Measurements from ENCODE around the gene BIRC7. TPM values are rescaled to one million over a fixed set of nuclear protein-coding genes. Genes with fewer than 3 reads are reported as not detected.

BIRC7 gene
- total RNA-seq, 1 donor: not detected

GRCh38 chr20:63288581-63289251 is 53.0 kb downstream of the BIRC7 start:
- TF ChIP-seq CTCF (IDR thresholded peaks at IDR 0.05; ENCODE audit: insufficient read depth, low read depth, low read length): no peak
- no peak for DNase-seq (ENCODE audit: low read depth)
- H3K4me3 ChIP-seq (ENCODE audit: low read depth, low read length): no peak overlapping the region

DNA sequence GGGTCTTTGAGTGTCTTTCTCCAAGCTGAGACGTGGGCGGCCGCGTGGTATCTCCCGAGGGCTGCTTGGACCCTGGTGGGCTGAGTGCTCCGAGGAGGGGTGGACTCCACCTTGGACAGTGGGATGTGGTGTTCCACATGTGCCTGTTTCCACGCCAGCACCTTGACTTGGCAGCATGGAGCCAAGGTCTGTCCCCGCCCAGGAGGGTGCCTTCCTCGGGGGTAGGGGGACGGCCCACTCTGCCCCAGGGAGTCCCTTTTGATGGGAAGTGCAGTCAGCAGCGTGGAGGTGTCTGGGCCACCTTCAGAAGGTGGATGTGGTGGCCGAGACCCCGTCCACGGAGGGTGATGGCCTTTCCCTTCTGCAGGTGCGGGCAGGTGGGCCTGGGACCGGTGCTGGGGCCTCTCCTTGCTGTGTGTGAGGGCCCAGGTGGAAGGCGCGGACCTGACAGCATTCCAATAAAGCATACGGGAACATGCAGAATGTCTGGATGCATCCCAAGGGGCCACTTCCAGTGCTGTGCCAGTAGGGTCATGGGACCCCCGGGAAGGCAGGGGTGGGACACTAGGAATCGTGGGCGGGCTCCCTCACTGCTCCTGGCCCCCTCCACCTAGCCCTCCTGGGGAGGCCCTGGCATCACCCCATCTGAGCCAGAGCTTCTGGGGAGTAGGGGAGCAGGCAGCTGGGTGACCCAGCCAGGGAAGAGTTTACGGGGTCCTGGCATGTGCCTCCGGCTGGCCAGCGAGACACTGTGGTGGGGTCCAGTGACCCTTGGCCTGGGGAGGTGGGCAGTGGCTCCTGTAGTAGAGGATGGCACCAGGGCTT is 53.8 kb downstream of the BIRC7 start:
- TF ChIP-seq CTCF (IDR thresholded peaks at IDR 0.05; ENCODE audit: insufficient read depth, low read depth, low read length): no peak

More for the DNA sequence above, 53.8 kb downstream of the BIRC7 start:
- no peak overlapping the region for H3K4me3 ChIP-seq (ENCODE audit: low read depth, low read length)
- DNase-seq (ENCODE audit: low read depth): no peak

Small RNAs within 50 kb of the gene (small RNA-seq; reads per million reads assigned to genes)
- gene MIR3196 (not detected), gene MIR4326 (not detected)

Other genes with a start within 250 kb of the BIRC7 start
- gene BHLHE23, start 228.9 kb upstream of the BIRC7 start, total RNA-seq: not detected in 2 replicates
- gene YTHDF1, start 19.8 kb upstream of the BIRC7 start, total RNA-seq: 24.8 and 30.7 TPM in 2 replicates
- gene NKAIN4, start 18.6 kb downstream of the BIRC7 start, total RNA-seq: not detected in 2 replicates
- gene ARFGAP1, start 36.9 kb downstream of the BIRC7 start, total RNA-seq: 85.5 and 109 TPM in 2 replicates
- gene COL20A1, start 57.3 kb downstream of the BIRC7 start, total RNA-seq: under 0.01 TPM in 1 of 2 replicates, not detected in the other
- not detected in 2 replicates for gene CHRNA4, start 125.4 kb downstream of the BIRC7 start, total RNA-seq
- gene KCNQ2, start 236.8 kb downstream of the BIRC7 start, total RNA-seq: not detected in 2 replicates

Measured in fibroblast of villous mesenchyme (primary cell).